Transverse colon (tissue), 4 donors: ENCODE results near the gene WNT7A. TPM values are rescaled to one million over a fixed set of nuclear protein-coding genes. Genes with fewer than 3 reads are reported as not detected.

Source experiments
- DNase-seq: peaks from one replicate; pipeline ENCODE4 v3.0.0-alpha.2; 2019
- H3K27ac ChIP-seq, 4 donors: fragments of 200-600 bp; sonication (generic); 2 replicates each; pipeline ENCODE4 v1.5.1; 2016 to 2018; ENCODE audit warnings: inconsistent platforms in 4 of 4
- H3K27me3 ChIP-seq: fragments of 200-600 bp; sonication (generic); 2 replicates; pipeline ENCODE4 v1.5.1; 2017; ENCODE audit warnings: inconsistent platforms
- H3K36me3 ChIP-seq, 4 donors: fragments of 200-600 bp; sonication (generic); 2 replicates each; pipeline ENCODE4 v1.5.1; 2017 to 2019; ENCODE audit warnings: inconsistent platforms in 4 of 4
- H3K4me1 ChIP-seq, 4 donors: fragments of 200-600 bp; sonication (generic); 2 replicates each; pipeline ENCODE4 v1.5.1; 2017 to 2020; ENCODE audit warnings: inconsistent platforms in 4 of 4
- H3K4me3 ChIP-seq, 4 donors: fragments of 200-600 bp; sonication (generic); 1 replicate in 1 of 4; 2 replicates in 3 of 4; pipeline versions ENCODE4 v1.5.1 to v1.6.1; 2017 to 2019; ENCODE audit warnings: inconsistent platforms in 4 of 4
- H3K9me3 ChIP-seq, 2 donors: fragments of 200-600 bp; sonication (generic); 2 replicates each; pipeline ENCODE4 v1.5.1; 2017 to 2019; ENCODE audit warnings: inconsistent platforms in 2 of 2
- EP300 ChIP-seq: sonication (generic); formaldehyde crosslinking; IDR thresholded peaks from one replicate; pipeline ENCODE4 v1.6.1; 2017; ENCODE audit warnings: antibody characterized with exemption, low read depth
- POLR2A ChIP-seq: fragments of 450-650 bp; IDR thresholded peaks from one replicate; pipeline ENCODE4 v1.6.1; 2016; ENCODE audit warnings: antibody characterized with exemption, mild to moderate bottlenecking, moderate library complexity
- POLR2AphosphoS5 ChIP-seq, 3 donors: sonication (generic); formaldehyde crosslinking; IDR thresholded peaks; one replicate each; pipeline ENCODE4 v1.6.1; 2016; ENCODE audit warnings: antibody characterized with exemption in 3 of 3
- WGBS, 2 donors: methylation state at CpG; one replicate each; pipeline ENCODE4 v1.1.5; 2018; ENCODE audit warnings: low coverage in 1 of 2; 5-methylcytosine and 5-hydroxymethylcytosine counted together
- in situ Hi-C, 4 donors: fragments of 200-750 bp; cut with MboI; loops; one replicate each; pipeline versions ENCODE4 v1.15.0 to v1.15.1; 2017; ENCODE audit warnings: low sequenced_read_pairs in 3 of 4, low pct_ligation_motif_present in 1 of 4, low pct_unique_long_range_greater_than_20kb in 1 of 4
- intact Hi-C: fragments of 100-400 bp; cut with DNase I; formaldehyde crosslinking; loops from one replicate; pipeline ENCODE4 v1.15.1; 2023; ENCODE audit warnings: low total_unique reads
- total RNA-seq, 4 donors: library from RNA; depleted of rRNA; stranded (reverse); fragments of >200 nt; gene quantifications; one replicate each; pipeline ENCODE4 v1.1.0, GENCODE V29; 2016
- TF ChIP-seq, protein P1 (sequence below), 5 experiments: fragments of 200-600 bp in 3 of 5; fragments of 450-650 bp in 2 of 5; sonication (generic) in 3 of 5; IDR thresholded peaks; 1 replicate in 2 of 5; 2 replicates in 3 of 5; pipeline ENCODE4 v1.5.1; 2016 to 2017; ENCODE audit warnings: antibody characterized with exemption in 5 of 5, inconsistent platforms in 3 of 5, mild to moderate bottlenecking in 2 of 5, moderate library complexity in 1 of 5

WNT7A gene
- total RNA-seq, 4 donors from 2014 or later, result not detected

DNA sequence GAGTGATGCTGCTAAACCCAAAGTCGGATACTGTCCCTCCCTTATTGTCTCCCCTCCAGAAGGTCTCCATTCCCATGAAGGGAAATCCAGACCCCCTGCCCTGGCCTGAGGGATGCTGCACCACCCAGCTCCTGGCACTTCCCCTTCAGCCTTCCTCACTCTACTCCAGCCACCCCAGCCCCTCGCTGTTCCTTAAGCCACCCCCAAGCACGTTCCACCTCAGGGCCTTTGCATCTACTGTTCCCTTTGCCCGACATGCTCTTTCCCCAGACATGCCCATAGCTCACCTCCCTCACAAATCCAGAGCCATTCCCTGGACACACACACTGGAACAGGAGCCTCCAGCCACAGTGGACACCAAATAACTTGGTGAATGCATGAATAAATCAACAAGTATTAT lies 8.1 kb downstream of the WNT7A start:
- TF ChIP-seq POLR2AphosphoS5 (IDR thresholded peaks at IDR 0.05) (no peak), EP300 (no peak), POLR2A (no peak)
- TF ChIP-seq, protein P1, sequence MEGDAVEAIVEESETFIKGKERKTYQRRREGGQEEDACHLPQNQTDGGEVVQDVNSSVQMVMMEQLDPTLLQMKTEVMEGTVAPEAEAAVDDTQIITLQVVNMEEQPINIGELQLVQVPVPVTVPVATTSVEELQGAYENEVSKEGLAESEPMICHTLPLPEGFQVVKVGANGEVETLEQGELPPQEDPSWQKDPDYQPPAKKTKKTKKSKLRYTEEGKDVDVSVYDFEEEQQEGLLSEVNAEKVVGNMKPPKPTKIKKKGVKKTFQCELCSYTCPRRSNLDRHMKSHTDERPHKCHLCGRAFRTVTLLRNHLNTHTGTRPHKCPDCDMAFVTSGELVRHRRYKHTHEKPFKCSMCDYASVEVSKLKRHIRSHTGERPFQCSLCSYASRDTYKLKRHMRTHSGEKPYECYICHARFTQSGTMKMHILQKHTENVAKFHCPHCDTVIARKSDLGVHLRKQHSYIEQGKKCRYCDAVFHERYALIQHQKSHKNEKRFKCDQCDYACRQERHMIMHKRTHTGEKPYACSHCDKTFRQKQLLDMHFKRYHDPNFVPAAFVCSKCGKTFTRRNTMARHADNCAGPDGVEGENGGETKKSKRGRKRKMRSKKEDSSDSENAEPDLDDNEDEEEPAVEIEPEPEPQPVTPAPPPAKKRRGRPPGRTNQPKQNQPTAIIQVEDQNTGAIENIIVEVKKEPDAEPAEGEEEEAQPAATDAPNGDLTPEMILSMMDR (IDR thresholded peaks at IDR 0.05), result no peak
- intact Hi-C loops, result no loop called here
- peaks cover 19% of the 10 kb centered on the region for H3K27me3 ChIP-seq
- WGBS, 2 donors, result 59 to 80% methylated on average over 1 to 4 of the region's 4 CpGs
- H3K27ac ChIP-seq, result no peak overlapping the region
- in situ Hi-C loops, result no loop called here
- DNase-seq, result no peak
- no peak overlapping the region for H3K4me3 ChIP-seq
- no peaks in the 10 kb centered on the region for H3K4me1 ChIP-seq
- no peaks in the 10 kb centered on the region for H3K9me3 ChIP-seq
- no peaks in the 10 kb centered on the region for H3K36me3 ChIP-seq

DNA sequence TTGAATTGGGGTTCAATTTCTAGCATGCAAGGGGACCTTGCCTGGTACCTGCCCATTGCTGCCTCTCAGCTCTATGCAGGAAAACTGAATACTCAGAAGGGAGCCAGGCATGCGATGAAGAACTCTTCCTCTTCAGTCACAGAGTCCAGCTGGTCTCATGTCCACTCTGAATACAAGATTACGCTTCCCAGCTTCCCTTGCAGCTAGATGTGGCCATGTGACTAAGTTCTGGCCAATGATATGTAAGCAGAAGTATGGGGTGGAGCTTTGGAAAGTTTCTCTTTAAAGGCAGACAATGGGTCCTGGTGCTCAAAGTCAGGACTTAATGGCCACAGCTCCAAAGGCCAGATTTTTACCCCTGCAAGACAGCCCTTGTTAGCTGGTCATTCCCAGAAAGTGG lies 9.0 kb downstream of the WNT7A start:
- intact Hi-C loops (no loop called here), in situ Hi-C loops (no loop called here)
- DNase-seq, result no peak
- Histone ChIP-seq H3K4me3 (no peak overlapping the region), H3K9me3 (no peaks in the 10 kb centered on the region), H3K4me1 (no peaks in the 10 kb centered on the region), H3K27ac (no peak overlapping the region), H3K27me3 (peaks cover 16% of the 10 kb centered on the region), H3K36me3 (no peaks in the 10 kb centered on the region)
- 90 to 92% methylated on average over 2 of the region's 2 CpGs for WGBS, 2 donors
- TF ChIP-seq POLR2A (no peak), EP300 (no peak), POLR2AphosphoS5 (IDR thresholded peaks at IDR 0.05) (no peak)
- TF ChIP-seq, protein P1 (IDR thresholded peaks at IDR 0.05), result no peak

DNA sequence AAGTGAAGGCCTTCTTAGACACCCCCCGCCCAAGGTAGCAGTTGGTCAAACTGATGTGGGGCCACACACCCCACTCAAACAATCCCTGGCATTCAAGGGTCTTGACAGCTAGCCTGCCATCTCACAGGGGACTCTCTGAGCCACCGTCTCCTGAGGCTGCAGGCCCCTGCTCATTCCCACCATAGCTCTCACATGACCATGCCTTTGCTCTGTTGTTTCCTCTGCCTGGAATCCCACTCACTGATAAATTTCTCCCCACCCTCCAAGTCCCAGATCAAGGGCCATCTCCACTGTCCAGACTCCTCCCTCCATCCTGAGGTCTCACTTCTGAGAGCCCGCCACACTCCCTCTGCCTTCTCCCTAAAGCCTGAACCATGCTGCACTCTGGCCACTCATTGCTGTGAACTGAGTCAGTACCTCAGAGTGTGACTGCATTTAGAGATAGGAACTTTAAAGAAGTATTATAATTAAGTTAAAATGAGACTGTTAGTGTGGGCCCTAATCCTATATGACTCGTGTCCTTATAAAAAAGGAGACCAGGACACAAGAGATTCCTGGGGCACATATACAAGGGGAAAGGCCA lies 10.0 kb downstream of the WNT7A start:
- peaks cover 12% of the 10 kb centered on the region for H3K27me3 ChIP-seq
- in situ Hi-C loops, result no loop called here
- no peak for DNase-seq
- no peak overlapping the region for H3K27ac ChIP-seq
- WGBS, 2 donors, result 66 to 85% methylated on average over 3 to 4 of the region's 4 CpGs
- TF ChIP-seq, protein P1 (IDR thresholded peaks at IDR 0.05), result no peak
- TF ChIP-seq EP300 (no peak), POLR2A (no peak), POLR2AphosphoS5 (IDR thresholded peaks at IDR 0.05) (no peak)
- H3K4me3 ChIP-seq, result no peak overlapping the region
- H3K9me3 ChIP-seq, result no peaks in the 10 kb centered on the region
- no peaks in the 10 kb centered on the region for H3K36me3 ChIP-seq
- H3K4me1 ChIP-seq, result no peaks in the 10 kb centered on the region
- intact Hi-C loops, result no loop called here

DNA sequence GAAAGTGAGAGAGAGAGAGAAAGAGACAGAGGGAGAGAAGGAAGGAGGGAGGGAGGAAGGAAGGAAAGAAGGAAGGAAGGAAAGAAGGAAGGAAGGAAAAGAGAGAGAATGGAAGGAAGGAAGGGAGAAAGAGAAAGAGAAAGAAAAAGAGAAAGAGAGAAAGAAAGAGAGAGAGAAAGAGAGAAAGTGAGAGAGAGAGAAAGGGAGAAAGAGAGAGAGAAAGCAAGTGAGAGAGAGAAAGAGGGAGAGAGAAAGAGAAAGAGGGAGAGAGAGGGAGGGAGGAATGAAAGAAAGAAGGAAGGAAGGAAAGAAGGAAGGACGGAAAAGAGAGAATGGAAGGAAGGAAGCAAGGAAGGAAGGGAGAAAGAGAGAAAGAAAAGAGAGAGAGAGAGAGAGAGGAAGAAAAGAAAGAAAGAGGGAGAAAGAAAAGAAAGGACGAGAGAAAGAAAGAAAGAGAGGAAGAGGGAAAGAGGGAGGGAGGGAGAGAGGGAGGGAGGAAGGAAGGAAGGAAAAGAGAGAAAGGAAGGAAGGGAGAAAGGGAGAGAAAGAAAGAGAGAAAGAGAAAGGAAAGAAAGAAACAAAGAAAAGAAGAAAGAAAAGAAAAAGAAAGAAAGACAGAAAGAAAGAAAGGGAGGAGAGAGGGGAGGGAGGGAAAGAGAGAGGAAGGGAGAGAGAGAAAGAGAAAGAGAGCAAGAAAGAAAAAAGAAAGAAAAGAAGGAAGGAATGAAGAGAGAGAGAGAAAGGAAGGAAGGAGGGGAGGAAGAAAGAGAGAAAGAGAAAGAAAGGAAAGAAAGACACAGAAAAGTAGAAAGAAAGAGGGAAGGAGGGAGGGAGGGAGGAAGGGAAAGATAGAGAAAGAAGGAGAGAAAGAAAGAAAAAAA lies 10.8 kb downstream of the WNT7A start:
- intact Hi-C loops (no loop called here), in situ Hi-C loops (no loop called here)
- Histone ChIP-seq H3K4me1 (no peaks in the 10 kb centered on the region), H3K27ac (no peak overlapping the region), H3K9me3 (no peaks in the 10 kb centered on the region), H3K36me3 (no peaks in the 10 kb centered on the region), H3K4me3 (no peak overlapping the region), H3K27me3 (peaks cover 12% of the 10 kb centered on the region)
- no peak for DNase-seq
- TF ChIP-seq POLR2A, result no peak
- WGBS, 2 donors, result 56 to 58% methylated on average over 2 of the region's 2 CpGs
